ENCODE data around the gene TPTE. TPM values are rescaled to one million over a fixed set of nuclear protein-coding genes. Genes with fewer than 3 reads are reported as not detected.

TPTE gene
- total RNA-seq, result not detected in 2 replicates

DNA sequence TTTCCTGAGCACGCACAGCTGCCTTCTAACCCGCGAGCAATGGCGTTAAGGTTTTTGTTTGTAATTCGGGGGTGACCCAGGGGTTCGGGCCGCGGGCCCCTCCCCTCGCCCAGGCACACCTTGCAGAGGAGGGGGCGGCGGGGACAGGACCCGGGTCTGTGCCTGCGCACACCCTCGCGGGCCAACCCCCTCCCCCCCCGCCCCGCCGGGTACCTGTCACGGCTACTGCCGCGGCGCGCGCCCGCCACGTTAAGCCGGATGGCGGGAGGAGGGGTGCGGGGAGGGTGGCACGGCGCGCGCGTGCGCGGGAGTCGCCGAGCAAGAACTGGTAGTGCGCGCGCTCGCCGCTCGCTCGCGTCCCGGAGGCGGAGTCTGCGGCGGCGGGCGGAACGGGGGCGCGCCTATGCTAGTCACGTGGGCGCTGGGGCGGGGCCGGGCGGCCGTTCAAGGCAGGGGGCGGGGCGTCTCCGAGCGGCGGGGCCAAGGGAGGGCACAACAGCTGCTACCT lies at the start of gene TPTE:
Gene TPTE (plus strand): TSS at position 493 of the 508 bp plus-strand sequence. CDS start 17,141 bp downstream, outside the sequence.

